Mucosa of gallbladder (tissue), 1 donor: ENCODE data around the gene AUTS2. TPM values are rescaled to one million over a fixed set of nuclear protein-coding genes. Genes with fewer than 3 reads are reported as not detected.

Experiments
- DNase-seq: peaks from one replicate; pipeline ENCODE4 v3.0.0-alpha.2; 2020; ENCODE audit warnings: low spot score
- total RNA-seq: library from RNA; stranded (reverse); gene quantifications from one replicate; pipeline ENCODE4 v1.2.1, GENCODE V29; 2021
- donor health status: DM: no; HTN: no; CAD: no.

AUTS2 gene
- total RNA-seq, 1 donor from 2014 or later = 50.1 TPM

GRCh38 chr7:69847921-69848612 lies 249.8 kb downstream of the AUTS2 start:
- no peak for DNase-seq

- no peak for DNase-seq
Measured at GRCh38 chr7:69849268-69849667, 251.0 kb downstream of the AUTS2 start.

DNA sequence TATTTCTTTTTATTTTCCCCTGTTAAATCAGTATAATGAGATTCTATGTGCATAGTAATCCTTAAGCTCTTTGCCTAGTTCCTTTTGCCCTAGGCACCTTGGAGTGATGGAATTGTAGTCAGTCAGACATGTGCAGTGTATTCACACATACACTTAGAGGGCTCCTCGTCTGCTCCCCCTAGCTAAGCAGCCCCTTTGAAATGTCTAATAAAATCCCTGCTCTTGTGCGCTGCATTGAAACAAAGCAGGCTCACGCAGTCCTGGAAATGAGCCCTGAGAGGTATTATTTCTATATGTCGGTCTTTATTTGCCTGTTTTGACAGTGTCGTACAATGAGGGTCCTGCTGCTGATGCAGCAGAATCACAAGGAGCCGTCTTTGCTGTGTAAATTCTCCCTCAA lies 258.7 kb downstream of the AUTS2 start:
- DNase-seq = no peak

DNA sequence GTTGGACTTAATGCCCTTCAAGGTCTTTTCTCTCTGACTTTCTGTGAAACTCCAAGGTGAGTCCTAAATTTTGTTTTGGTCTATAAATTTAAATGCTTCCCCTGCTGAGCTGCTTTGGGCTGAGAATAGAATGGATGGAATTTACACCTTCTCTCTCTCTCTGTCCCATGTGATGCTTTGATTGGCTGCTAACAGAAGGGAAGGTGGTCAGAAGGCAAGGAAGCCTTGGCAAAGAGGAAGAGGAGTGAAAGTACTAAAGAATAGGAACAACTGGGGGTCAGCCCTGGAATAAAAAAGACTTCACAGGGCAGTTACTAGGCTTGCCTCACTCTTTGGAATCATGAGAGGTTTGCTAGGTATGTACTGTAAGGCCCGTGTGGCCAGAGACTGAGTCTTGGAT lies 260.2 kb downstream of the AUTS2 start:
- no peak for DNase-seq

DNA sequence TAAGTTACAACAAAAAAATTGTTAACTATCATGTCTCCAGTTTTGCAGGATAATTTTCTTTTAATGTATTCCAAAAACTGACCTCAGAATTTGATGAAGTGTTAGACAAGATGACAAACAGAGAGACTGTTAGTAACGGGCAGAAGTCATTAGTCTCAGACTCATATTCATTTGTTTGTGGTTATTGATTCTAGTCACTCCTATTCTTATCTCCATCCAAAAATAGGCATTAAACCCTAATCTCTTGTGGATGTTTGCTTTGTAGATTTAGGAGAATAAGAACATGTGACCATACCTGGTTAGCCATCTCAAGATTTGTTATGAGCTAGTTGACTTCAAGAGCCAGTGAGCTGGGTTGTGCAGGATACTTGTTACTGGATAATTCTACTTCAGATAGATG lies 261.1 kb downstream of the AUTS2 start:
- DNase-seq = no peak

- no peak for DNase-seq
Measured at GRCh38 chr7:69860486-69860885, 262.2 kb downstream of the AUTS2 start.

DNA sequence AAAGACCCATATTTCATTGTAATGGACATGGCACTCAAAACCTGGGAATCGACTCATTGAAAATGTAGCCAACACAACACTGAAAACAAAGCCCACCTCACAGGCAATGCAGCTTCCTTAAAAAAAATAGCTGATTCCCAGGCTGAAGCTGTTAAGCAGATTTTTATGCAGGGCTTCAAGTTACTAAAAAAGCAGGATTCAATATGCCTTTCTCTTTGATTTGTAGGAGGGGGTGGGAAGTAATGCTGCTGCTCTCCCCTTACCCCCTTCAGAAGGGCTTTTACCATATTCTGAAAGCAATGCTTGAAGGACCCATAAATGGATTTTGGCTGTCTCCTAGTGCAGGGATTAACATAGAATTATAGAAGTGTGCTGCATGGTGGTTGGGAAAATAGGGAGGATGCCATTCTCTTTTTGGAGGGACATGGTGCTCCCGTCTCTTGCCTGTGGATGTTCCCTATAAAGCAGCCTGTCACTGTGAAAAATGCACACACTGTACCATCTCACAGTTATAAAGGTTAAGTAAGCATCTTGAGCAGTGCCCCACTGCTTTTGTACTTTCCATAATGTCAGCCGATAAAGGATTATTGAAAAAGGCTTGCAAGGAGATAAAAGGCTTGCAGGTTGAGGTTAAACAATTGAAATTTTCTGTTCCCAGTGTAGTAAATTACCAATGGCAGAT lies 262.8 kb downstream of the AUTS2 start:
- no peak for DNase-seq

DNA sequence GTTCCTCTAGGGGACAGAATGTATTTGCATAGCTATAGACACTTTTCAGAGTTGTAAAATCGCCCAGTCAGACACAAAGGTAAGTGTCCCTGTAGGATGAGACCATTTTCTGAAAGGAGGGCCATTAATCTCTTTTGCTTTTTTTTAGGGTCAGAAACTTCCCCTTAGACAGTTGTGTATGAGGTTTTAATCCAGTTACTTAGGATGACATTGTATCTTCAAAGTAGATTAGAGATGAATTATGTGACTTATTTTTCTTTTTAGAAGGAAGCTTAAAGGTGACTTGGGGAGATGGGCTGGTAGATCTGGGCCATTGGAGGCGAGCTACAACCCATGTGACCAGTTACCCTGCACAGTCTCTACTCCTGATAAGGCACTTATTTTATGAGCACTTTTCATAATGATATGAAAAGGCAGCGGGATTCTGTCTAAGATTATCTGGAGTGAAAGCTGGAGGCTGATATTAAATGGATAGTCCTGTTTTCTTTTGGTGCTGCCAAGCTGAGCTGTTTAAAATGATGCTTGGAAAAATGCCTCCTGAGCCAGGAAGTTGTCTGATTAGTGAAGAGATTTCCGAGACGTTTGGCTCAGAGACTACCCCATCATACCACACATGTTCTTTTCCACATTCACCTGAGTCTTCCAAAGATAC lies 264.3 kb downstream of the AUTS2 start:
- DNase-seq = no peak

DNA sequence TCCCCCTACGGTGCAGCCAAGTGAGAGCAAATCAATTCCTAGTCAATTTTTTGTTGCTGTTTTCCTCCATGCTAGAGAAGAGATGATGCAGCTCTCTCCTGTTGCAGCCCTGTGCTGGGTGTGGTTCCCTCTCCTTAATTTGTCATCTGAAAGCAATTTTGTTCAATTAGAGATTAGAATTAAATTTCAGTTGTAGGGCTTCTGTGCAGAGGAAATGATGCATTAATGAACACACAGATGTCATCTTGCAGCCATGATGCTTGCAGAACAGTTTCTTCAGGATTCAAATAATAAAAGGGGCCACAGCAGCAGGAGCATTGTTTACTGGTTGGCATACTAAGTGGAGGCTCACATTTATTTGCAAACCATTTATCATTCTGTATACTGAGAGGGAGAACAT lies 266.0 kb downstream of the AUTS2 start:
- no peak for DNase-seq

GRCh38 chr7:69864822-69865221 lies 266.5 kb downstream of the AUTS2 start:
- DNase-seq = no peak

DNA sequence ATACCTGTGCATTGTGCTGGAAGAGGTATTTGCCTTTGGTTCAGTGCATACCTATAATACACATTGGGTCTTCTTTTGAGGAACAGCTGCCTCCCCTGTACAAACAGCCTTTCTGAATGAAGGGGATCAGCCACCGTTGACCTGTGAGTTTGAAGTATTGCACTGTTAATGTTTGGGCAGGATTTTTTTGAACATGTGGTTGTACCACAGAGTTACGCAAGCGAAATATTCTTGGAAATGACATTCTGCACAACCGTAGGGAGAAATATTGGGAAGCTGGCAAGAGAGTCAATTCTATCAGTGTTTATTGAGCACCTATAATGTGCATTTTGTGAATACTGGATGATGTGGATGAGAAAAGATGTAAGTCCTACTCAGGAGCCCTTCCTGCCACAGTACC lies 270.6 kb downstream of the AUTS2 start:
- DNase-seq = no peak

DNA sequence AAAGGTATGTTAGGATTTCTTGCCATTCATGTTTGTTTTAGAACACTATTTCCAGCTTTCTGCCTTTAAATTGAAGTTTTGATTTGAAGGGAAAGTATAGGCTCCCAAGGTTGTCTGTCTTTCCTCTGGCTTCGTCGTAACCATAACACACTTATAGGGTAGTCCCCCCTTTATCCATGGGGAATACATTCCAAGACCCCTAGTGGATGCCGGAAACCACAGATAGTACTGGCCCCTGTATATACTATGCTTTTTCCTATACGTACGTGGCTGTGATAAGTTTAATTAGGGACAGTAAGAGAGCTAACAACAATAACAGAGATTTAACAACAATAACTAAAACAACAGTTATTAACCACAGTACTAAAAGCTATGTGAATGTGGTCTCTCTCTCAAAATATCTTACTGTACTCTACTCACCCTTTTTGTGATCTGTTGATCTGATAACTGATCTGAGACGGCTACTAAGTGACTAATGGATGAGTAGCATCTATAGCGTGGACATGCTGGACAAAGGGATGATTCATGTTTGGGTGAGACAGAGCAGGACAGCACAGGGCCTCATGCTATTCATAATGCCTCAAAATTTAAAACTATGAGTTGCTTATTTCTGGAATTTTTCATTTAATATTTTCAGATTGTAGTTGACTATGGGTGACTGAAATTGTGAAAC lies 273.1 kb downstream of the AUTS2 start:
- no peak for DNase-seq

DNA sequence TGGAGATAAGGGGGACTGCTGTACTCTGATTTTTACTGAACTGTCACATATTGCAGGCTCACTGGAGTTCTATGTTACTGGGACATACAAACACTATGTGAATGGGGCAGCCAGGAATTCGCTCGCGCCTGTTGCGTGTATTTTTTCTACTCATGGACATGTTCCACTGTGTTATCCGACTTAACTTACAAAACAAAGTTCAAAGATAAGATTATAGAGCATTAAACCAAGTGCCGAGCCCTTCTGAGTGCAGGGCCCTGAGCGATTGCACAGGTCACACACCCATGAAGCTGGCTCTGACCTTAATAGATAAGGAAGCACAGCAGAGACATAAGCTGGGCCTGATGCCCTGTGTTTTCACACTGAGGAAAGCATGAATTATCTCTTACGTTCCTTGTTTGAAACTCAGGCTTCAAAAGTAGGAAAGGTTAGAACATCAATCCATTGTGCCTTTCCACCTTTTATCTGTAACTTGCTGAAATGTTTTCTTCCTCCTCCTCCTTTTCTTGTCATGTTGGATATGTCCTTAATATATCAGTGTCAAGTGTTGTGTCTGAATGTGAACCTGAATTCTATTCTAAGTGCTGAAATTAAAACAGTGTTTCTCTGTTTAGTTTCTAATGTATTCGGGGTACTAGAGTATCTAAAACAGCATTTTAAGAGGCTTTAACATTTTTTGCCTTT lies 273.8 kb downstream of the AUTS2 start:
- DNase-seq = no peak

DNA sequence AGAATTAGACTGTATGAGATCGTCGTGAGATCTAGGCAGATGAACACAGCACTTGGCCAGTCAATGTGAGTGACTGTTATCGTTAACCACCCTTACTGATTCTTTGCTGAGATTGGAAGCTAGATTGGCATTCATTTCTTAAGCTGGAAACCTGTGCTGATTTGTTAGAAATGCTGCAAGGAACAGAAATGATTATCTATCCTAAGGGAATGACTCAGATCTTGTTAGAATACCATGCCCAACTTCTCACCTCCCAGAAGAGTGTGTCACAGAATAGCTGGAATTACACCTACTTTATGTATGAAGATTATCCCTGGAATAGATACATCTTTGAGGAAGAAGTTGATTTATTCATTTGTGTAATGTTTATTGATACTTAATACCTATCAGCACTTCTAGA lies 275.2 kb downstream of the AUTS2 start:
- DNase-seq = no peak

DNA sequence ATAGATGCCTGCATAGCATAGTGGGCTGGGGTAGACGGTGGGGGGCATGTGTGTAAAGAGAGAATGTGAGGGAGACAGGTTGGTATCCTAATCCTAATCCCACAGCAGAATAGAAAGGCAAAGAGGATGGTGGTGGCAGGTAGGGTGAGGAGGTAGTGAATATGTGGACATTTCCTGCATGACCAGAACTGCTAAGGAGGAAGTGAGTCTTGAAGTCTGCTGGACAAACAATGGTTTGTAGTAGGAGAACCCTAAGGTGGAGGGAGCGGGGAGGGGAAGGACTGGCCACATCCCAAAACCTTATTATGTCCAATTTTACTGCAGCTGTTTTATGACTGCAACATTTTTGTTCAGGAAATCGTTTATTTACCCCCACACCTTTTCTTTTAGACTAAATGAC lies 279.7 kb downstream of the AUTS2 start:
- DNase-seq = no peak

GRCh38 chr7:69878591-69878990 lies 280.3 kb downstream of the AUTS2 start:
- no peak for DNase-seq

DNA sequence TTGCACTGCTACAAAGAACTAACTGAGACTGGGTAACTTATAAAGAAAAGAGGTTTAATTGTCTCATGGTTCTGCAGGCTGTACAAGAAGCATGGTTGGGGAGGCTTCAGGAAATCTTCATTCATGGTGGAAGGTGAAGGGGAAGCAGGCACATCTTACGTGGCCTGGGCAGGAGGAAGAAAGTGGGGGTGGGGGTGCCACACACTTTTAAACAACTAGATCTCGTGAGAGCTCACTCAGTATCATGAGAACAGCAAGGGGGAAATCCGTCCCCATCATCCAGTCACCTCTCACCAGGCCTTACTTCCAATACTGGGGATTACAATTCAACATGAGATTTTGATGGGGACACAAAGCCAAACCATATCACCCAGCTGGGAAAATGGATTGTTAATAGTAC lies 281.7 kb downstream of the AUTS2 start:
- no peak for DNase-seq

- DNase-seq = no peak
Measured at GRCh38 chr7:69880840-69881239, 282.6 kb downstream of the AUTS2 start.

DNA sequence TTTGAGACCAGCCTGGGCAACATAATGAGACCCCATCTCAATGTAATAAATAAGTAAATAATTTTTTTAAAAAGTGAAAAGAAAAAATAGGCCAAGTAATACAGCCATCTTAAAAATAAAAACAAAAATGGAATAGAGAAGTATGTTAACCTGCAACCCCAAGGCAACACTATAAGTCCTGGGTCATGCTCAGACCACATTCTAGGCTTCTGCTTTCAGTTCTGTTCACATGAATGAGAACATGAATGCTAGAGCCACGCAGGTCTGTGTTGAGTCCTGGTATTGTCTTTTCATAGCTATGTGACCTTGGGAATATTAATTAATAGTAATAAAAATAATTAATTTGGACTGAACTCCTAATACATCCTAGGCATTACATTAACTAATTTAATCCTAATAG lies 284.0 kb downstream of the AUTS2 start:
- DNase-seq = no peak

GRCh38 chr7:69883399-69883891 lies 285.2 kb downstream of the AUTS2 start:
- no peak for DNase-seq

DNA sequence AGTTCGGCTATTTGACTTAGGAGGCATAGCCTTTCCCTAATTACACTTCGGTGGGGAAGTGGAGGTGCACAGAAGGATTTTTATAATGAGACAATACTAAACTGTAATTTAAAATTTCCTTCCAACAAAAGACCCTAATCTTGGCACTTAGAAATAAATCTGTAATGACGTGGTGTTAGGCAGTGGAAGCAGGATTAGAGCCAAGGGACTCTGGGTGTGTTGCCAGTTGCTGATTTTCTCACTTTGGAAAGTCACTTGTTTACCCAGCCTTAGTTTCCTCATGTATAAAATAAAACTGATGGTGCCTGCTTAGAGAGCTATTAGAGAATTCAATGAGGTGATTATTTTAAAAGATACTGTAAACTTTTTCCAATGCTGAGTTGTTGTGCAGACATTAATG lies 287.2 kb downstream of the AUTS2 start:
- no peak for DNase-seq
